HEK293 (cell line): ENCODE measurements around the gene RILPL1.
"Not testable (repeated sequence)": the region's sequence is repeated elsewhere in the genome, so short reads cannot be mapped to it uniquely, and the experiment has no call there.

Experiments
- MYNN ChIP-seq: fragments of 450-650 bp; formaldehyde crosslinking; IDR thresholded peaks from 2 replicates; pipeline ENCODE4 v1.5.1; 2016; ENCODE audit warnings: missing biosample characterization, missing genetic modification characterization, borderline replicate concordance
- TCF7L2 ChIP-seq: IDR thresholded peaks from 2 replicates; pipeline ENCODE4 v1.6.1; 2011; ENCODE audit warnings: low read depth, mild to moderate bottlenecking, inconsistent platforms, low read length, moderate library complexity, borderline replicate concordance
- WT1 ChIP-seq: fragments of 450-650 bp; formaldehyde crosslinking; IDR thresholded peaks from 2 replicates; pipeline ENCODE4 v1.5.1; 2016; ENCODE audit warnings: missing biosample characterization, missing genetic modification characterization
- ZBTB21 ChIP-seq: fragments of 450-650 bp; formaldehyde crosslinking; IDR thresholded peaks from 2 replicates; pipeline ENCODE4 v1.5.1; 2017; ENCODE audit warnings: missing biosample characterization, missing genetic modification characterization
- ZBTB7A ChIP-seq: fragments of 450-650 bp; formaldehyde crosslinking; IDR thresholded peaks from 2 replicates; pipeline ENCODE4 v1.5.1; 2016; ENCODE audit warnings: low read depth, missing biosample characterization, missing genetic modification characterization
- ZEB2 ChIP-seq: fragments of 450-650 bp; formaldehyde crosslinking; IDR thresholded peaks from 2 replicates; pipeline ENCODE4 v1.5.1; 2016; ENCODE audit warnings: missing biosample characterization, missing genetic modification characterization
- ZNF133 ChIP-seq: fragments of 450-650 bp; formaldehyde crosslinking; IDR thresholded peaks from 2 replicates; pipeline ENCODE4 v1.5.1; 2016; ENCODE audit warnings: missing biosample characterization, missing genetic modification characterization
- ZNF292 ChIP-seq: fragments of 450-650 bp; formaldehyde crosslinking; IDR thresholded peaks from 2 replicates; pipeline ENCODE4 v1.5.1; 2016; ENCODE audit warnings: low read depth, missing biosample characterization, missing genetic modification characterization, borderline replicate concordance
- TF ChIP-seq, protein P1 (sequence below): fragments of 450-650 bp; formaldehyde crosslinking; IDR thresholded peaks from 2 replicates; pipeline ENCODE4 v1.5.1; 2016; ENCODE audit warnings: missing biosample characterization, missing genetic modification characterization
- TF ChIP-seq, protein P2 (sequence below): fragments of 450-650 bp; formaldehyde crosslinking; IDR thresholded peaks from 2 replicates; pipeline ENCODE4 v1.5.1; 2017; ENCODE audit warnings: missing biosample characterization, missing genetic modification characterization
- TF ChIP-seq, protein P3 (sequence below): fragments of 450-650 bp; formaldehyde crosslinking; IDR thresholded peaks from 2 replicates; pipeline ENCODE4 v1.5.1; 2016; ENCODE audit warnings: missing biosample characterization, missing genetic modification characterization
- TF ChIP-seq, protein P4 (sequence below): fragments of 450-650 bp; formaldehyde crosslinking; IDR thresholded peaks from 2 replicates; pipeline ENCODE4 v1.5.1; 2016; ENCODE audit warnings: missing biosample characterization, missing genetic modification characterization
- TF ChIP-seq, protein P5 (sequence below): fragments of 450-650 bp; formaldehyde crosslinking; conservative IDR thresholded peaks from 2 replicates; pipeline ENCODE4 v1.5.1; 2016; ENCODE audit warnings: low read depth, missing biosample characterization, missing genetic modification characterization
- TF ChIP-seq, protein P6 (sequence below): fragments of 450-650 bp; formaldehyde crosslinking; IDR thresholded peaks from 2 replicates; pipeline ENCODE4 v1.5.1; 2017; ENCODE audit warnings: missing biosample characterization, missing genetic modification characterization

DNA sequence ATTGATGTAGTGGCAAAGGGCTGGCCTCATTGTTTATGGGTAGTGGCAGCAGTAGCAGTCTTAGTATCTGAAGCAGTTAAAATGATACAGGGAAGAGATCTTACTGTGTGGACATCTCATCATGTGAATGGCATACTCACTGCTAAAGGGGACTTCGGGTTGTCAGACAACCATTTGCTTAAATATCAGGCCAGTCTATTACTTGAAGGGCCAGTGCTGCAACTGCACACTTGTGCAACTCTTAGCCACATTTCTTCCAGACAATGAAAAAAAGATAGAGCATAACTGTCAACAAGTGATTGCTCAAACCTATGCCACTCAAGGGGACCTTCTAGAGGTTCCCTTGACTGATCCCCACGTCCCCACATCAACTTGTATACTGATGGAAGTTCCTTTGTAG, 20.6 kb upstream of the RILPL1 start:
- not testable (repeated sequence) for TF ChIP-seq ZNF292 (tag by site-specific recombination); WT1 (tag by site-specific recombination); ZBTB7A; TCF7L2; ZNF133 (tag by site-specific recombination); MYNN (tag by site-specific recombination); ZEB2 (tag by site-specific recombination); ZBTB21
- TF ChIP-seq, protein P1, sequence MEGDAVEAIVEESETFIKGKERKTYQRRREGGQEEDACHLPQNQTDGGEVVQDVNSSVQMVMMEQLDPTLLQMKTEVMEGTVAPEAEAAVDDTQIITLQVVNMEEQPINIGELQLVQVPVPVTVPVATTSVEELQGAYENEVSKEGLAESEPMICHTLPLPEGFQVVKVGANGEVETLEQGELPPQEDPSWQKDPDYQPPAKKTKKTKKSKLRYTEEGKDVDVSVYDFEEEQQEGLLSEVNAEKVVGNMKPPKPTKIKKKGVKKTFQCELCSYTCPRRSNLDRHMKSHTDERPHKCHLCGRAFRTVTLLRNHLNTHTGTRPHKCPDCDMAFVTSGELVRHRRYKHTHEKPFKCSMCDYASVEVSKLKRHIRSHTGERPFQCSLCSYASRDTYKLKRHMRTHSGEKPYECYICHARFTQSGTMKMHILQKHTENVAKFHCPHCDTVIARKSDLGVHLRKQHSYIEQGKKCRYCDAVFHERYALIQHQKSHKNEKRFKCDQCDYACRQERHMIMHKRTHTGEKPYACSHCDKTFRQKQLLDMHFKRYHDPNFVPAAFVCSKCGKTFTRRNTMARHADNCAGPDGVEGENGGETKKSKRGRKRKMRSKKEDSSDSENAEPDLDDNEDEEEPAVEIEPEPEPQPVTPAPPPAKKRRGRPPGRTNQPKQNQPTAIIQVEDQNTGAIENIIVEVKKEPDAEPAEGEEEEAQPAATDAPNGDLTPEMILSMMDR (tag by site-specific recombination), result not testable (repeated sequence)
- TF ChIP-seq, protein P2, sequence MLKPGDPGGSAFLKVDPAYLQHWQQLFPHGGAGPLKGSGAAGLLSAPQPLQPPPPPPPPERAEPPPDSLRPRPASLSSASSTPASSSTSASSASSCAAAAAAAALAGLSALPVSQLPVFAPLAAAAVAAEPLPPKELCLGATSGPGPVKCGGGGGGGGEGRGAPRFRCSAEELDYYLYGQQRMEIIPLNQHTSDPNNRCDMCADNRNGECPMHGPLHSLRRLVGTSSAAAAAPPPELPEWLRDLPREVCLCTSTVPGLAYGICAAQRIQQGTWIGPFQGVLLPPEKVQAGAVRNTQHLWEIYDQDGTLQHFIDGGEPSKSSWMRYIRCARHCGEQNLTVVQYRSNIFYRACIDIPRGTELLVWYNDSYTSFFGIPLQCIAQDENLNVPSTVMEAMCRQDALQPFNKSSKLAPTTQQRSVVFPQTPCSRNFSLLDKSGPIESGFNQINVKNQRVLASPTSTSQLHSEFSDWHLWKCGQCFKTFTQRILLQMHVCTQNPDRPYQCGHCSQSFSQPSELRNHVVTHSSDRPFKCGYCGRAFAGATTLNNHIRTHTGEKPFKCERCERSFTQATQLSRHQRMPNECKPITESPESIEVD, result not testable (repeated sequence)
- TF ChIP-seq, protein P3, sequence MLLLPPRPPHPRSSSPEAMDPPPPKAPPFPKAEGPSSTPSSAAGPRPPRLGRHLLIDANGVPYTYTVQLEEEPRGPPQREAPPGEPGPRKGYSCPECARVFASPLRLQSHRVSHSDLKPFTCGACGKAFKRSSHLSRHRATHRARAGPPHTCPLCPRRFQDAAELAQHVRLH, result not testable (repeated sequence)
- TF ChIP-seq, protein P4, sequence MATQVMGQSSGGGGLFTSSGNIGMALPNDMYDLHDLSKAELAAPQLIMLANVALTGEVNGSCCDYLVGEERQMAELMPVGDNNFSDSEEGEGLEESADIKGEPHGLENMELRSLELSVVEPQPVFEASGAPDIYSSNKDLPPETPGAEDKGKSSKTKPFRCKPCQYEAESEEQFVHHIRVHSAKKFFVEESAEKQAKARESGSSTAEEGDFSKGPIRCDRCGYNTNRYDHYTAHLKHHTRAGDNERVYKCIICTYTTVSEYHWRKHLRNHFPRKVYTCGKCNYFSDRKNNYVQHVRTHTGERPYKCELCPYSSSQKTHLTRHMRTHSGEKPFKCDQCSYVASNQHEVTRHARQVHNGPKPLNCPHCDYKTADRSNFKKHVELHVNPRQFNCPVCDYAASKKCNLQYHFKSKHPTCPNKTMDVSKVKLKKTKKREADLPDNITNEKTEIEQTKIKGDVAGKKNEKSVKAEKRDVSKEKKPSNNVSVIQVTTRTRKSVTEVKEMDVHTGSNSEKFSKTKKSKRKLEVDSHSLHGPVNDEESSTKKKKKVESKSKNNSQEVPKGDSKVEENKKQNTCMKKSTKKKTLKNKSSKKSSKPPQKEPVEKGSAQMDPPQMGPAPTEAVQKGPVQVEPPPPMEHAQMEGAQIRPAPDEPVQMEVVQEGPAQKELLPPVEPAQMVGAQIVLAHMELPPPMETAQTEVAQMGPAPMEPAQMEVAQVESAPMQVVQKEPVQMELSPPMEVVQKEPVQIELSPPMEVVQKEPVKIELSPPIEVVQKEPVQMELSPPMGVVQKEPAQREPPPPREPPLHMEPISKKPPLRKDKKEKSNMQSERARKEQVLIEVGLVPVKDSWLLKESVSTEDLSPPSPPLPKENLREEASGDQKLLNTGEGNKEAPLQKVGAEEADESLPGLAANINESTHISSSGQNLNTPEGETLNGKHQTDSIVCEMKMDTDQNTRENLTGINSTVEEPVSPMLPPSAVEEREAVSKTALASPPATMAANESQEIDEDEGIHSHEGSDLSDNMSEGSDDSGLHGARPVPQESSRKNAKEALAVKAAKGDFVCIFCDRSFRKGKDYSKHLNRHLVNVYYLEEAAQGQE (tag by site-specific recombination), result not testable (repeated sequence)
- TF ChIP-seq, protein P5, sequence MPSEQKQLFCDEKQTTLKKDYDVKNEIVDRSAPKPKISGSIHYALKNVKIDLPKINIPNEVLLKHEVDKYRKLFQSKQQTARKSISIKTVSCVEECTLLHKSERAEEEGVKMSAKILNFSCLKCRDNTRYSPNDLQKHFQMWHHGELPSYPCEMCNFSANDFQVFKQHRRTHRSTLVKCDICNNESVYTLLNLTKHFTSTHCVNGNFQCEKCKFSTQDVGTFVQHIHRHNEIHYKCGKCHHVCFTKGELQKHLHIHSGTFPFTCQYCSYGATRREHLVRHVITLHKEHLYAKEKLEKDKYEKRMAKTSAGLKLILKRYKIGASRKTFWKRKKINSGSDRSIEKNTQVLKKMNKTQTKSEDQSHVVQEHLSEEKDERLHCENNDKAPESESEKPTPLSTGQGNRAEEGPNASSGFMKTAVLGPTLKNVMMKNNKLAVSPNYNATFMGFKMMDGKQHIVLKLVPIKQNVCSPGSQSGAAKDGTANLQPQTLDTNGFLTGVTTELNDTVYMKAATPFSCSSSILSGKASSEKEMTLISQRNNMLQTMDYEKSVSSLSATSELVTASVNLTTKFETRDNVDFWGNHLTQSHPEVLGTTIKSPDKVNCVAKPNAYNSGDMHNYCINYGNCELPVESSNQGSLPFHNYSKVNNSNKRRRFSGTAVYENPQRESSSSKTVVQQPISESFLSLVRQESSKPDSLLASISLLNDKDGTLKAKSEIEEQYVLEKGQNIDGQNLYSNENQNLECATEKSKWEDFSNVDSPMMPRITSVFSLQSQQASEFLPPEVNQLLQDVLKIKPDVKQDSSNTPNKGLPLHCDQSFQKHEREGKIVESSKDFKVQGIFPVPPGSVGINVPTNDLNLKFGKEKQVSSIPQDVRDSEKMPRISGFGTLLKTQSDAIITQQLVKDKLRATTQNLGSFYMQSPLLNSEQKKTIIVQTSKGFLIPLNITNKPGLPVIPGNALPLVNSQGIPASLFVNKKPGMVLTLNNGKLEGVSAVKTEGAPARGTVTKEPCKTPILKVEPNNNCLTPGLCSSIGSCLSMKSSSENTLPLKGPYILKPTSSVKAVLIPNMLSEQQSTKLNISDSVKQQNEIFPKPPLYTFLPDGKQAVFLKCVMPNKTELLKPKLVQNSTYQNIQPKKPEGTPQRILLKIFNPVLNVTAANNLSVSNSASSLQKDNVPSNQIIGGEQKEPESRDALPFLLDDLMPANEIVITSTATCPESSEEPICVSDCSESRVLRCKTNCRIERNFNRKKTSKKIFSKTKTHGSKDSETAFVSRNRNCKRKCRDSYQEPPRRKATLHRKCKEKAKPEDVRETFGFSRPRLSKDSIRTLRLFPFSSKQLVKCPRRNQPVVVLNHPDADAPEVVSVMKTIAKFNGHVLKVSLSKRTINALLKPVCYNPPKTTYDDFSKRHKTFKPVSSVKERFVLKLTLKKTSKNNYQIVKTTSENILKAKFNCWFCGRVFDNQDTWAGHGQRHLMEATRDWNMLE (tag by site-specific recombination), result not testable (repeated sequence)
- TF ChIP-seq, protein P6, sequence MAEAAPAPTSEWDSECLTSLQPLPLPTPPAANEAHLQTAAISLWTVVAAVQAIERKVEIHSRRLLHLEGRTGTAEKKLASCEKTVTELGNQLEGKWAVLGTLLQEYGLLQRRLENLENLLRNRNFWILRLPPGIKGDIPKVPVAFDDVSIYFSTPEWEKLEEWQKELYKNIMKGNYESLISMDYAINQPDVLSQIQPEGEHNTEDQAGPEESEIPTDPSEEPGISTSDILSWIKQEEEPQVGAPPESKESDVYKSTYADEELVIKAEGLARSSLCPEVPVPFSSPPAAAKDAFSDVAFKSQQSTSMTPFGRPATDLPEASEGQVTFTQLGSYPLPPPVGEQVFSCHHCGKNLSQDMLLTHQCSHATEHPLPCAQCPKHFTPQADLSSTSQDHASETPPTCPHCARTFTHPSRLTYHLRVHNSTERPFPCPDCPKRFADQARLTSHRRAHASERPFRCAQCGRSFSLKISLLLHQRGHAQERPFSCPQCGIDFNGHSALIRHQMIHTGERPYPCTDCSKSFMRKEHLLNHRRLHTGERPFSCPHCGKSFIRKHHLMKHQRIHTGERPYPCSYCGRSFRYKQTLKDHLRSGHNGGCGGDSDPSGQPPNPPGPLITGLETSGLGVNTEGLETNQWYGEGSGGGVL, result not testable (repeated sequence)
